Karpas-422 (cell line): Measurements from ENCODE around the gene KSR2. TPM values are rescaled to one million over a fixed set of nuclear protein-coding genes. Genes with fewer than 3 reads are reported as not detected.

ENCODE experiments used
- DNase-seq: peaks from one replicate; pipeline ENCODE4 v3.0.0-alpha.2; 2015
- H2AFZ ChIP-seq: fragments of 200-600 bp; sonication (generic); 2 replicates; pipeline ENCODE4 v1.6.1; 2014; ENCODE audit warnings: antibody characterized with exemption, low read length, mixed read lengths
- H3K27ac ChIP-seq: fragments of 200-600 bp; sonication (generic); 2 replicates; pipeline ENCODE4 v1.5.1; 2014; ENCODE audit warnings: mild to moderate bottlenecking, low read length, moderate library complexity
- H3K27me3 ChIP-seq: fragments of 200-600 bp; sonication (generic); 2 replicates; pipeline ENCODE4 v1.6.1; 2014; ENCODE audit warnings: low read length, mixed read lengths
- H3K36me3 ChIP-seq: fragments of 200-600 bp; sonication (generic); 2 replicates; pipeline ENCODE4 v1.6.1; 2014; ENCODE audit warnings: low read length, mixed read lengths; ENCODE audit not compliant: insufficient read depth
- H3K4me1 ChIP-seq: fragments of 200-600 bp; sonication (generic); 2 replicates; pipeline ENCODE4 v1.6.1; 2014; ENCODE audit warnings: mild to moderate bottlenecking, low read length, mixed read lengths
- H3K4me2 ChIP-seq: fragments of 200-600 bp; sonication (generic); 2 replicates; pipeline ENCODE4 v1.6.1; 2014; ENCODE audit warnings: low read length, low read depth, mild to moderate bottlenecking; ENCODE audit not compliant: poor library complexity, severe bottlenecking
- H3K4me3 ChIP-seq: fragments of 200-600 bp; sonication (generic); 2 replicates; pipeline ENCODE4 v1.5.1; 2014; ENCODE audit warnings: mild to moderate bottlenecking, antibody characterized with exemption, low read length, mixed read lengths
- H3K79me2 ChIP-seq: fragments of 200-600 bp; sonication (generic); 2 replicates; pipeline ENCODE4 v1.6.1; 2014; ENCODE audit warnings: mild to moderate bottlenecking, low read length, mixed read lengths
- H3K9ac ChIP-seq: fragments of 200-600 bp; sonication (generic); 2 replicates; pipeline ENCODE4 v1.6.0; 2014; ENCODE audit warnings: low read length
- H3K9me2 ChIP-seq: fragments of 200-600 bp; sonication (generic), shearing (Covaris generic); replicated peaks from 2 replicates; pipeline ENCODE4 v1.6.0; 2014; ENCODE audit warnings: mild to moderate bottlenecking, low read length, moderate library complexity; ENCODE audit not compliant: insufficient read depth
- H3K9me3 ChIP-seq: fragments of 300-700, 200-600 bp; sonication (generic); 2 replicates; pipeline ENCODE4 v1.6.1; 2014; ENCODE audit warnings: low read length, mixed read lengths
- H4K20me1 ChIP-seq: fragments of 200-600 bp; sonication (generic); 2 replicates; pipeline ENCODE4 v1.6.1; 2014; ENCODE audit warnings: mild to moderate bottlenecking, antibody characterized with exemption, low read length, low read depth; ENCODE audit not compliant: insufficient read depth
- total RNA-seq: library from RNA; depleted of rRNA; stranded (reverse); fragments of >200 nt; shearing (Covaris generic); gene quantifications from 2 replicates; pipeline ENCODE4 v1.2.3, GENCODE V29; 2014; ENCODE audit warnings: low replicate concordance

Gene KSR2
- total RNA-seq, 1 experiment from 2014 or later, result 0.04 TPM

GRCh38 chr12:117440384-117440783 lies 528.4 kb downstream of the KSR2 start:
- no peak overlapping the region for H3K4me3 ChIP-seq
- no peaks in the 10 kb centered on the region for H3K9me2 ChIP-seq
- no peaks in the 10 kb centered on the region for H3K4me1 ChIP-seq
- DNase-seq, result no peak
- no peaks in the 10 kb centered on the region for H3K9me3 ChIP-seq
- no peaks in the 10 kb centered on the region for H3K27me3 ChIP-seq
- H3K9ac ChIP-seq, result no peak overlapping the region
- H3K4me2 ChIP-seq, result no peak overlapping the region
- H3K36me3 ChIP-seq, result no peaks in the 10 kb centered on the region
- H3K79me2 ChIP-seq, result no peaks in the 10 kb centered on the region
- no peak overlapping the region for H2AFZ ChIP-seq
- H4K20me1 ChIP-seq, result no peaks in the 10 kb centered on the region
- H3K27ac ChIP-seq, result no peak overlapping the region

GRCh38 chr12:117439531-117440001 lies 529.2 kb downstream of the KSR2 start:
- Histone ChIP-seq H2AFZ (no peak overlapping the region), H3K79me2 (no peaks in the 10 kb centered on the region), H3K4me2 (no peak overlapping the region), H3K4me3 (no peak overlapping the region), H3K9ac (no peak overlapping the region), H4K20me1 (no peaks in the 10 kb centered on the region), H3K9me3 (no peaks in the 10 kb centered on the region), H3K36me3 (no peaks in the 10 kb centered on the region), H3K27ac (no peak overlapping the region), H3K27me3 (no peaks in the 10 kb centered on the region), H3K9me2 (no peaks in the 10 kb centered on the region), H3K4me1 (no peaks in the 10 kb centered on the region)
- peak; percentile 15 for DNase-seq

GRCh38 chr12:117438809-117439208 lies 530.0 kb downstream of the KSR2 start:
- Histone ChIP-seq H3K36me3 (no peaks in the 10 kb centered on the region), H3K27ac (no peak overlapping the region), H3K9me3 (no peaks in the 10 kb centered on the region), H3K4me3 (no peak overlapping the region), H4K20me1 (no peaks in the 10 kb centered on the region), H3K4me2 (no peak overlapping the region), H3K4me1 (no peaks in the 10 kb centered on the region), H3K79me2 (no peaks in the 10 kb centered on the region), H3K9me2 (no peaks in the 10 kb centered on the region), H2AFZ (no peak overlapping the region), H3K27me3 (no peaks in the 10 kb centered on the region), H3K9ac (no peak overlapping the region)
- peak; percentile 20 for DNase-seq

GRCh38 chr12:117437516-117438255 lies 531.1 kb downstream of the KSR2 start:
- no peak overlapping the region for H3K4me2 ChIP-seq
- no peaks in the 10 kb centered on the region for H3K27me3 ChIP-seq
- no peaks in the 10 kb centered on the region for H3K36me3 ChIP-seq
- no peaks in the 10 kb centered on the region for H3K9me2 ChIP-seq
- H3K79me2 ChIP-seq, result no peaks in the 10 kb centered on the region
- no peak for DNase-seq
- no peak overlapping the region for H3K27ac ChIP-seq
- no peak overlapping the region for H2AFZ ChIP-seq
- no peak overlapping the region for H3K9ac ChIP-seq
- H3K9me3 ChIP-seq, result no peaks in the 10 kb centered on the region
- no peak overlapping the region for H3K4me3 ChIP-seq
- H4K20me1 ChIP-seq, result no peaks in the 10 kb centered on the region
- H3K4me1 ChIP-seq, result no peaks in the 10 kb centered on the region

DNA sequence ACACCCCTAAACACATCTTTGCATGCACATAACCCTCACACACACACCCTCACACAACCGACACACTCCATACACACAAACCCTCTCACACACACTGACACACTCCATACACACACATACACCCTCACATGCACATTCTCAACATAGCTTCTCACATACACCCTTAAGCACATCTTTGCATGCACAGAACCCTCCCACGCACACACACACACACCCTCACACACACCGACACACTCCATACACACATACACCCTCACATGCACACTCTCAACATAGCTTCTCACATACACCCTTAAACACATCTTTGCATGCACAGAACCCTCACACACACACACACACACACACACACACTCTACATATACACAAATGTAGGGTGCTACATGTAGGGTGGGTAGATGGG lies 534.9 kb downstream of the KSR2 start:
- no peak for DNase-seq
- no peak overlapping the region for H3K4me3 ChIP-seq
- no peak overlapping the region for H3K4me2 ChIP-seq
- H4K20me1 ChIP-seq, result no peaks in the 10 kb centered on the region
- no peaks in the 10 kb centered on the region for H3K9me3 ChIP-seq
- H3K36me3 ChIP-seq, result no peaks in the 10 kb centered on the region
- no peak overlapping the region for H2AFZ ChIP-seq
- H3K9ac ChIP-seq, result no peak overlapping the region
- no peaks in the 10 kb centered on the region for H3K9me2 ChIP-seq
- H3K79me2 ChIP-seq, result no peaks in the 10 kb centered on the region
- H3K4me1 ChIP-seq, result no peaks in the 10 kb centered on the region
- no peaks in the 10 kb centered on the region for H3K27me3 ChIP-seq
- H3K27ac ChIP-seq, result no peak overlapping the region

GRCh38 chr12:117430246-117430645 lies 538.5 kb downstream of the KSR2 start:
- no peak for DNase-seq
- no peaks in the 10 kb centered on the region for H3K79me2 ChIP-seq
- H3K27ac ChIP-seq, result no peak overlapping the region
- H3K9ac ChIP-seq, result no peak overlapping the region
- no peaks in the 10 kb centered on the region for H3K36me3 ChIP-seq
- no peaks in the 10 kb centered on the region for H4K20me1 ChIP-seq
- no peaks in the 10 kb centered on the region for H3K4me1 ChIP-seq
- no peak overlapping the region for H2AFZ ChIP-seq
- no peak overlapping the region for H3K4me2 ChIP-seq
- no peak overlapping the region for H3K4me3 ChIP-seq
- H3K9me2 ChIP-seq, result no peaks in the 10 kb centered on the region
- no peaks in the 10 kb centered on the region for H3K9me3 ChIP-seq
- H3K27me3 ChIP-seq, result no peaks in the 10 kb centered on the region

DNA sequence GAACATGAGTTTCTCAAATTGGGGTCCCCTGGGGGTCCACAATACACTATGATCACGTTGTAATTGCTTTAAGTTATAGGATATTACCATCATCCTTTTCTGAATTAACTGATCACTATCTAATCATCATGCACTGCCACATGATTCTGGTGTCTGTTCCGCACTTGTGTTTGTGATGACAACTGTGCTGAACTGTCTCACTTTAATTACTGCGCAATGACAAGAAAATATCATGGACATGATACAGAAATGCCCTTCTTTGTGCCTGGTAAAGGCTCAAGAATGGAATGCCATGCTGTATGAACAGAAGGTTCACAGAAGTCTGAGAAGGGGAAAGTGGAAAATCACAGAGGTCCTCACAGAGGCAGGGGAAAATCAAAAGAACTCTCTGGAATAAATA lies 541.6 kb downstream of the KSR2 start:
- Histone ChIP-seq H3K27me3 (no peaks in the 10 kb centered on the region), H3K9me2 (no peaks in the 10 kb centered on the region), H3K4me1 (no peaks in the 10 kb centered on the region), H2AFZ (no peak overlapping the region), H3K4me2 (no peak overlapping the region), H3K27ac (no peak overlapping the region), H3K4me3 (no peak overlapping the region), H3K9me3 (no peaks in the 10 kb centered on the region), H3K9ac (no peak overlapping the region), H4K20me1 (no peaks in the 10 kb centered on the region), H3K79me2 (no peaks in the 10 kb centered on the region), H3K36me3 (no peaks in the 10 kb centered on the region)
- DNase-seq, result no peak

DNA sequence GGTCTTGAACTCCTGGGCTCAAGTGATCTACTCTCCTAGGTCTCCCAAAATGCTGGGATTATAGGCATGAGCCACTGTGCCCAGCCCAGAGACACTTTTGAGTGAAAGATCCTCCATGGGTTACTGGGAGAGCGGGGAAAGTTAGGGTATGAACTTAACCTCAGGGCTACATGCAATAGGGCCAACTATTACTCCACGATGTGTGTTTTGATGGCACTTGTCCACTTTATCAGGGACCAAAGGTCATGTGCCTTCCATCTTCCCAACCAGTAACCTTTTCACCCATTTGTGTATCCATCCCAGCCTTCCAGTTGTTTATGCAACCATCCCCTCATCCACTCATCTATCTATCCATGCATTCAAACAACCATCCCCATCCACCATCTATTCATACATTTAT lies 546.8 kb downstream of the KSR2 start:
- H3K4me1 ChIP-seq, result no peaks in the 10 kb centered on the region
- no peak overlapping the region for H3K27ac ChIP-seq
- no peaks in the 10 kb centered on the region for H4K20me1 ChIP-seq
- no peak for DNase-seq
- no peak overlapping the region for H3K9ac ChIP-seq
- no peaks in the 10 kb centered on the region for H3K9me2 ChIP-seq
- H3K4me2 ChIP-seq, result no peak overlapping the region
- no peak overlapping the region for H3K4me3 ChIP-seq
- H3K36me3 ChIP-seq, result no peaks in the 10 kb centered on the region
- H3K9me3 ChIP-seq, result no peaks in the 10 kb centered on the region
- H2AFZ ChIP-seq, result no peak overlapping the region
- no peaks in the 10 kb centered on the region for H3K27me3 ChIP-seq
- H3K79me2 ChIP-seq, result no peaks in the 10 kb centered on the region
